GM21423 (cell line): ENCODE measurements around the gene EHD4.

Source experiments
- ATAC-seq: cut with Tn5 transposase; IDR thresholded peaks from one replicate; pipeline ENCODE4 v1.9.1; 2021; ENCODE audit warnings: mild to moderate bottlenecking, moderate library complexity; ENCODE audit not compliant: unreplicated experiment

EHD4 gene

DNA sequence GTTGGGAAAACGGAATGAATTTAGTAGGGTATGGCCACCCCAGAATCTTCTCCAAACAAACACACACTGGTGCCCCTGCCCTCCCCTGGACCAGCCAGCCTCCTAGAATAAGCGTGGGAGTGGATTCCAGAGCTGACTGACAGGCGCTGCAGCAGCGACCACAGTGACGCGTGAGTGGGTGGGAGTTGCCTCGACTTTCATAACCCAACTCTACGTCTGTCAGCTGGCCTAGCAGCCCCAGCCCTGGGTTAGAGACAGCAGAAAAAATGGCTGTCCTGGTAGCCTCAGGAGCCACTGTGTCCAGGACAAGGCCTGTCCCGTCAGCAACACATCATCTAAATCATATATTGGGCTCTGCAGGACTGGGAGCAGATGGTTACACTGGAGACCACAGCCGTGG, 123.7 kb downstream of the EHD4 start:
- no peak for ATAC-seq

DNA sequence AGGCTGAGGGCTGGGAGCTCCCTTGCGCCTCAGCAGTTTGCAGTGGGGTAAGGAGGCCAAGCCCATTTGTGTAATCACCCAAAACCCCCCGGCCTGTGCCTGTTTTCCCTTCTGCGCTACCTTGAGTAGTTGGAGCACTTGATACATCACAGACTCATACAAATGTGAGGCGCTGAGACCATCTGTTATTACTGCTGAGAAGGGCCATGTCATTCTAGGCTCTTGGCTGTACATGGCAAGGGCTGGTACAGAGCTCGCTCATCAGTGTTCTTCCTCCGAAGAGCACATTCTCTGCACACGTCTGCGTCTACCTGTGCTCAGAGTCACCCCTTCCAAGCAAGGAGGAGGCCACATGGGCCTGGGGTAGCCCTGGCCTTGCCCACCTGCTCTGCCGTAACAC, 124.4 kb downstream of the EHD4 start:
- ATAC-seq, result no peak

DNA sequence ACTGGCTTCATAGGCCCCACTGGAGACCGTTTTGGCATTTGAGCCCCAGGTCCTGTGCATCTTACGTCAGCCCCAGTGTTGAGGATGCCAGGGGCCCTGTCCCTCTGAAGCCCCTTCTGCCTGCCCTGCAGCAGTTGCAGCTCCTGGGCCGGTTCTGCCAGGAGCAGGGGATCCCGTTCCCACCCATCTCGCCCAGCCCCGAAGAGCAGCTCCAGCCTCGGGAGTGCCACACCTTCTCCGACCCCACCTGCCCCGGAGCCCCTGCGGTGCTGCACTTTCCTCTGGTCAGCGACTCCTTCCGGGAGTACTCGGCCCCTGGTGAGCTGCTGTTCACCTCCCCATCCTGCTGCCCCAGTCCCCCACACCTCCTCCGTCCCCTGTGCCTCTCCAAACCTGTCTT, 125.2 kb downstream of the EHD4 start:
- ATAC-seq, result no peak
